Skeletal muscle tissue (tissue), 4 donors: ENCODE measurements around the gene TERT. TPM values are rescaled to one million over a fixed set of nuclear protein-coding genes. Genes with fewer than 3 reads are reported as not detected.
"Not testable (repeated sequence)": the region's sequence is repeated elsewhere in the genome, so short reads cannot be mapped to it uniquely, and the experiment has no call there.

ENCODE experiments used
- H3K27ac ChIP-seq: one replicate; pipeline ENCODE4 v1.7.0; 2013; ENCODE audit warnings: mild to moderate bottlenecking, low read depth, low read length, inconsistent platforms
- H3K27me3 ChIP-seq, 3 donors: one replicate each; pipeline ENCODE4 v1.7.0; 2013; ENCODE audit warnings: low read length in 3 of 3; ENCODE audit not compliant: control insufficient read depth in 3 of 3, insufficient read depth in 3 of 3
- H3K36me3 ChIP-seq, 3 donors: one replicate each; pipeline ENCODE4 v1.7.0; 2013; ENCODE audit warnings: low read length in 3 of 3; ENCODE audit not compliant: control insufficient read depth in 3 of 3, insufficient read depth in 3 of 3
- H3K4me1 ChIP-seq, 3 donors: one replicate each; pipeline ENCODE4 v1.7.0; 2013; ENCODE audit warnings: low read length in 3 of 3, mild to moderate bottlenecking in 3 of 3; ENCODE audit not compliant: control insufficient read depth in 3 of 3, insufficient read depth in 3 of 3
- H3K4me3 ChIP-seq, 3 donors: one replicate each; pipeline ENCODE4 v1.7.0; 2013; ENCODE audit warnings: low read length in 3 of 3
- H3K9ac ChIP-seq, 3 donors: one replicate each; pipeline ENCODE4 v1.7.0; 2013; ENCODE audit warnings: low read length in 3 of 3, mild to moderate bottlenecking in 3 of 3, moderate library complexity in 2 of 3, low read depth in 1 of 3
- H3K9me3 ChIP-seq, 3 donors: one replicate each; pipeline ENCODE4 v1.7.0; 2013; ENCODE audit warnings: low read length in 3 of 3; ENCODE audit not compliant: control insufficient read depth in 3 of 3
- total RNA-seq: library from RNA; depleted of rRNA; stranded (reverse); fragments of >200 nt; gene quantifications from one replicate; pipeline ENCODE4 v1.2.3, GENCODE V29; 2014
- donor health status: Osteomylitis.

TERT gene
- total RNA-seq, 1 donor from 2014 or later, result not detected

DNA sequence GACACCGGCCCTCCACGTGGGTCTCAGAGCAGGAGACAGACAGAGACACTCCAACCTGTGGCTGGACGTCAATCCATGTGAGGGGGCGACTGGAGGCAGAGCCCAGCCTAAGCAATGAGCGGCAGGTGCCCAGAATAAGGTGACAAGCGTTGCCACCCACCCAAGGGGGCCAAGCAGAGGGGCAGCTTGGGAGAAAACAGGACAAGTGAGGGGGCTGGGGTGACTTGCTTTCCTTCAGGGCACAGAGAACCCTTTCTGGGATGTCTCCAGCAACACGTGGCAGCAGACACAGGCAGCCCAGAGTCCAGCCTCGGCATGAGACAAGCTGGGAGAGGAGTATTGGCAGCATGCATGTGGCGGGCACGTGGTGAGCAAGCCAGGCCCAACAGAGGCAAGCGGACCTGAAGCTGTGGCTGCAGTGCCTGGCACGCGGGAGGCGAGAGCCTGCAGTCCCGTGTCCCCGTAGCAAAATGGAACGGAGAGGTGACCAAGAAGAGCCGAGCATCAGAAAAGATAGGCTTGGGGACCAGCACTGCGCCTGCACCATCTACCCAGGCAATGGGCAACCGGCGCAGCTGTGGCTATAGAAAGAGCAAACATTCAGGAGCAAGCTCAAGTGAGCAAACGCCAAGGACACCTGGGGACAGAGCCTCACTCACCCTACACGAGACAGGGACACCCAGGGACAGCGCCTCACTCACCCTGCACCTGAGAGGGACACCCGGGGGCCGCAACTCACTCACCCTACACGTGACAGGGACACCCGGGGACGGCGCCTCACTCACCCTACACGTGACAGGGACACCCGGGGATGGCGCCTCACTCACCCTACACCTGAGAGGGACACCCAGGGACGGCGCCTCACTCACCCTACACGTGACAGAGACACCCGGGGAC is 6.2 kb downstream of the TERT start:
- H3K36me3 ChIP-seq, result no peaks in the 10 kb centered on the region
- H3K9ac ChIP-seq, result no peak overlapping the region
- H3K9me3 ChIP-seq, result peaks cover 0 to 2% (median 0%) of the 10 kb centered on the region in 3 donors
- peaks cover 16 to 21% (median 19%) of the 10 kb centered on the region in 3 donors for H3K27me3 ChIP-seq
- H3K4me1 ChIP-seq, result no peaks in the 10 kb centered on the region
- H3K27ac ChIP-seq, result no peak overlapping the region
- no peak overlapping the region for H3K4me3 ChIP-seq

DNA sequence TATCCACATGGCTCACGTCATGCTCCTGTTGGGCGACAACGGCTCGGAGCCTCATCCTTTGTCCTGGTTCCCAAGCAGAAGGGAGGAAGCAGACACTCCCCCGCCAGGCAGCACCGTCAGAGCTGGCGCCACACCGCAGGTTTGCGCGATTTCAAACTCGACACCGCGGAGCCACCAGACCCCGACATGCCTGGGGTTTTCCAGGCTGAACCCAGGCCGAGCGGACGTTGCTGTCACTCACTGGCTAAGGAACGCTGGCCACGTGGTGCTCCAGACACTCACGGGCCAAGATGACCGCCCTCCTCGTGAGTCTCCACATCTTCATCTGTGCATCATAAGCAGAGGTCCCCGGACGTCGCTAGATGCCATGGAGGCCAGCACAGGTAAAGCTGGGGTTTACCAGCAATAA is 9.0 kb downstream of the TERT start:
- Histone ChIP-seq H3K9ac (no peak overlapping the region), H3K27ac (no peak overlapping the region), H3K36me3 (no peaks in the 10 kb centered on the region), H3K4me1 (no peaks in the 10 kb centered on the region), H3K27me3 (peaks cover 0 to 4% (median 0%) of the 10 kb centered on the region in 3 donors), H3K9me3 (peaks cover 0 to 2% (median 0%) of the 10 kb centered on the region in 3 donors), H3K4me3 (no peak overlapping the region)

DNA sequence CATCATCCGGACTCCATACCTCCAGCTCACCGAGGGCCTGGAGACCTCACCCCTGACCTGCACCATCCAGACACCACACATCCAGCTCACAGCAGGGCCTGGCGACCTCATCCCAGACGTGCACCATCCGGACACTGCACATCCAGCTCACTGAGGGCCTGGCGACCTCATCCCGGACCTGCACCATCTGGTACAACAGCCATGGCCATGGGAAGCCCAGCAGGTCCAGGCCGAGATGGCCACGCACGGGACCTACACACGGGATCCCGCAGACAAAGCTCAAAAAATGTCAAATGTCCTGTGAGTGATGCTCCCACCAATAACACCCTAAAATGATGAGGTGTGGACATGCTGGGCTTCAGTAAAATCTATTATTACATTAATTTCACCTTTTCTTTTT is 9.7 kb downstream of the TERT start:
- Histone ChIP-seq H3K4me1 (no peaks in the 10 kb centered on the region), H3K27me3 (peaks cover 0 to 4% (median 4%) of the 10 kb centered on the region in 3 donors), H3K4me3 (no peak overlapping the region), H3K9ac (no peak overlapping the region), H3K27ac (no peak overlapping the region), H3K9me3 (peaks cover 0 to 2% (median 0%) of the 10 kb centered on the region in 3 donors), H3K36me3 (no peaks in the 10 kb centered on the region)

DNA sequence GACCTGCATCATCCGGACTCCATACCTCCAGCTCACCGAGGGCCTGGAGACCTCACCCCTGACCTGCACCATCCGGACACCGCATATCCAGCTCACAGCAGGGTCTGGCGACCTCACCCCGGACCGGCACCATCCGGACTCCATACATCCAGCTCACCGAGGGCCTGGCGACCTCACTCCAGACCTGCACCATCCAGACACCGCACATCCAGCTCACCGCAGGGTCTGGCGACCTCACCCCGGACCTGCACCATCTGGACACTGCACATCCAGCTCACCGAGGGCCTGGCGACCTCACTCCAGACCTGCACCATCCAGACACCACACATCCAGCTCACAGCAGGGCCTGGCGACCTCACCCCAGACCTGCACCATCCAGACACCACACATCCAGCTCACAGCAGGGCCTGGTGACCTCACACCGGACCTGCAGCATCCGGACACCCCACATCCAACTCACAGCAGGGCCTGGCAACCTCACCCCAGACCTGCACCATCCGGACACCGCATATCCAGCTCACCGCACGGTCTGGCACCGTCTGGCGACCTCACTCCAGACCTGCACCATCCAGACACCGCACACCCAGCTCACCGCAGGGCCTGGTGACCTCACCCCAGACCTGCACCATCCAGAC is 10.4 kb downstream of the TERT start:
- H3K4me3 ChIP-seq, H3K27ac ChIP-seq, H3K4me1 ChIP-seq, H3K36me3 ChIP-seq, H3K9me3 ChIP-seq, H3K27me3 ChIP-seq, H3K9ac ChIP-seq: not testable (repeated sequence)

DNA sequence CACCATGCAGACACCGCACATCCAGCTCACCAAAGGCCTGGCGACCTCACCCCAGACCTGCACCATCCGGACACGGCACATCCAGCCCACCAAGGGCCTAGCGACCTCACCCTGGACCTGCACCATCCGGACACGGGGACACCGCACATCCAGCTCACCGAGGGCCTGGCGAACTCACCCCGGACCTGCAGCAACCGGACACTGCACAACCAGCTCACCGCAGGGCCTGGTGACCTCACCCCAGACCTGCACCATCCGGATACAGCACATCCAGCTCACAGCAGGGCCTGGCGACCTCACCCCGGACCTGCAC is 11.2 kb downstream of the TERT start:
- not testable (repeated sequence) for H3K9ac ChIP-seq, H3K27ac ChIP-seq, H3K27me3 ChIP-seq, H3K4me3 ChIP-seq, H3K36me3 ChIP-seq, H3K9me3 ChIP-seq, H3K4me1 ChIP-seq

DNA sequence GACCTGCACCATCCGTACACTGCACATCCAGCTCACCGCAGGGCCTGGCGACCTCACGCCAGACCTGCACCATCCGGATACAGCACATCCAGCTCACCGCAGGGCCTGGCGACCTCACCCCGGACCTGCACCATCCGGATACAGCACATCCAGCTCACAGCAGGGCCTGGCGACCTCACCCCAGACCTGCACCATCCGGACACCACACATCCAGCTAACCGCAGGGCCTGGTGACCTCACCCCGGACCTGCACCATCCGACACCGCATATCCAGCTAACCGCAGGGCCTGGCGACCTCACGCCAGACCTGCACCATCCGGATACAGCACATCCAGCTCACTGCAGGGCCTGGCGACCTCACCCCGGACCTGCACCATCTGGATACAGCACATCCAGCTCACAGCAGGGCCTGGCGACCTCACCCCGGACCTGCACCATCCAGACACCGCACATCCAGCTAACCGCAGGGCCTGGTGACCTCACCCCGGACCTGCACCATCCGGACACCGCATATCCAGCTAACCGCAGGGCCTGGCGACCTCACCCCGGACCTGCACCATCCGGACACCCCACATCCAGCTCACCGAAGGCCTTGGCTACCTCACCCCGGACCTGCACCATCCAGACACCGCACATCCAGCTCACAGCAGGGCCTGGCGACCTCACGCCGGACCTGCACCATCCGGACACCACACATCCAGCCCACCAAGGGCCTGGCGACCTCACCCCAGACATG is 11.7 kb downstream of the TERT start:
- H3K9ac ChIP-seq, H3K27ac ChIP-seq, H3K4me3 ChIP-seq, H3K36me3 ChIP-seq, H3K4me1 ChIP-seq, H3K9me3 ChIP-seq, H3K27me3 ChIP-seq: not testable (repeated sequence)

DNA sequence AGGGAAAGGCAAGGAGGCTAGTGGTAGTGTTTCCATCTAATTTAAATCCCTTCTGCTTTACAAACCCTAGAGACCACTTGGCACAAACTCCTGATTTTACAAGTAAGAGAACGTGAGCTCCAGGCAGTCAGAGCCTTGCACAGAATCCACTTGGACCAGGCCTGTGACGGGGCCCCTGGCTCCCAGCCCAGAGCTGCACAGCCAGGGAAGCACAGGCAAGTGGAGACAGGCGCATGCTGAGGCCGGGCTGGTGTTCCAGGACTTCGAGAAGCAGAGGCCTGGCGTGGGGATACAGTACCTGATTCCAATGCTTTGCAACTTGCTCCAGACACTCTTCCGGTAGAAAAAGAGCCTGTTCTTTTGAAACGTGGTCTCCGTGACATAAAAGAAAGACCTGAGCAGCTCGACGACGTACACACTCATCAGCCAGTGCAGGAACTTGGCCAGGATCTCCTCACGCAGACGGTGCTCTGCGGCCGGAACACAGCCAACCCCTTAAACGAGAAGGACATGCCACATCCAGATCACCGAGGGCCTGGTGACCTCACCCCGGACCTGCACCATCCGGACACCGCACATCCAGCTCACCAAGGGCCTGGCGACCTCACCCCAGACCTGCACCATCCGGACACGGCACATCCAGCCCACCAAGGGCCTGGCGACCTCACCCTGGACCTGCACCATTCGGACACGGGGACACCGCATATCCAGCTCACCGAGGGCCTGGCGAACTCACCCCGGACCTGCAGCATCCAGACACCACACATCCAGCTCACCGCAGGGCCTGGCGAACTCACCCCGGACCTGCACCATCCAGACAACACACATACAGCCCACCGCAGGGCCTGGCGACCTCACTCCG is 12.5 kb downstream of the TERT start:
- H3K9me3 ChIP-seq, result peaks cover 0 to 8% (median 5%) of the 10 kb centered on the region in 3 donors
- no peak overlapping the region for H3K9ac ChIP-seq
- H3K36me3 ChIP-seq, result no peaks in the 10 kb centered on the region
- no peak overlapping the region for H3K4me3 ChIP-seq
- peaks cover 0 to 4% (median 0%) of the 10 kb centered on the region in 3 donors for H3K27me3 ChIP-seq
- no peak overlapping the region for H3K27ac ChIP-seq
- H3K4me1 ChIP-seq, result no peaks in the 10 kb centered on the region

DNA sequence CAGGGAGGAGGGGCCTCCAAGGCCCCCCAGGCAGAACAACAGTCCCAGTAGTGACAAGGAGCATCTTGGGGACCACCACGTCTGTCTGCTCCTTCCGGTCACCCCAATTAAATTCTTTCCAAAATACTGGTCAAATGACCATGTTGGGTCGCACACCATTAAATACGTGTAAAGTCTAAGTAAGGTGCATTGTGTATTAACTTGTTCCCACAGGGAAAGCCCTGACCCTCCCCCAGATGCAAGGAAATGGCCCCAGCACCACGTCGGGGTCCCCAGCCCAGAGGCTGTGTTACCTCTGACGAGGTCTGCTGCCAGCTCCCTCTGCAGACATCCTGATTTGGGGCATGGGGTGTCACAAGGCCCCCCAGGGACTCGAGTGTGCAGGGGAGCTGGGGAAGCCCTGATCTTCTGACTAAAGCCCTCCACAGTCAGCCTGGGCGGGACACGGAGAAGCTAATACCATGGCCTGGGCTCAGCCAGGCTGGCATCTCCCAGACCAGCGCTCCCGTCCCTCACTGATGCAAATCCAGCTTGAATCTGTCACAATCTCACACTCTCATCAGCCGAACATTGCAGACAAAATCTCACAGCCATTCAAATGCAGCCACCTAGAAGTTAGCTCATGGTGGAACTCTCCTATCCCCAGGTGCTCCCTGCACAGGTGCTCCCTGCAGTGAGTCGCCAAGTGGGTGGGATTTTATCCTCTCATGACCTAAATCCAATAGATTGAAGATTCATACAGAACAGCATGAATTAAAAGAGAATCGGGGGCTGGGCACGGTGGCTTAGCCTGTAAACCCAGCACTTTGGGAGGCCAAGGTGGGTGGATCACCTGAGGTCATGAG is 13.6 kb downstream of the TERT start:
- H3K4me3 ChIP-seq, result no peak overlapping the region
- H3K27ac ChIP-seq, result no peak overlapping the region

More for the DNA sequence above, 13.6 kb downstream of the TERT start:
- Histone ChIP-seq H3K9ac (no peak overlapping the region), H3K27me3 (peaks cover 0 to 4% (median 0%) of the 10 kb centered on the region in 3 donors), H3K36me3 (no peaks in the 10 kb centered on the region), H3K4me1 (no peaks in the 10 kb centered on the region), H3K9me3 (peaks cover 0 to 8% (median 5%) of the 10 kb centered on the region in 3 donors)
